Measurements from ENCODE around the gene CD4. TPM values are rescaled to one million over a fixed set of nuclear protein-coding genes. Genes with fewer than 3 reads are reported as not detected.
A peak's percentile ranks its signal among the peaks of the same experiment; 100 is the strongest.

CD4 gene
- total RNA-seq, 2 donors from 2014 or later: 6.2 to 13.4 TPM

- Histone ChIP-seq H3K36me3 (no peaks in the 10 kb centered on the region), H3K27me3 (no peaks in the 10 kb centered on the region), H3K9ac (ENCODE audit: low read depth in 2 of 2, low read length in 2 of 2) (peak within 1 kb of the TSS in 1 of 2 donors; percentile 24), H3K4me3 (no peak within 1 kb of the TSS), H3K4me1 (no peaks in the 10 kb centered on the region), H3K27ac (no peak within 1 kb of the TSS), H3K9me3 (no peaks in the 10 kb centered on the region)
- DNase-seq: no peak
- no peak for TF ChIP-seq CTCF (IDR thresholded peaks at IDR 0.05)
- intact Hi-C loops (cut with DNase I): no loop called here
These were observed 51.6 kb downstream of the CD4 start, which contains the start of gene GNB3 for GRCh38 chr12:6840761-6841515. Gene GNB3 (plus strand): TSS chr12:6840925. CDS start chr12:6841288, 363 bp downstream.

GRCh38 chr12:6842075-6842474, 52.7 kb downstream of the CD4 start:
- intact Hi-C loops (cut with DNase I): no loop called here
- Histone ChIP-seq H3K36me3 (no peaks in the 10 kb centered on the region), H3K27ac (no peak overlapping the region), H3K9me3 (no peaks in the 10 kb centered on the region), H3K9ac (ENCODE audit: low read depth in 2 of 2, low read length in 2 of 2) (no peak overlapping the region), H3K4me3 (no peak overlapping the region), H3K27me3 (no peaks in the 10 kb centered on the region), H3K4me1 (no peaks in the 10 kb centered on the region)
- DNase-seq: no peak
- no peak for TF ChIP-seq CTCF (IDR thresholded peaks at IDR 0.05)

GRCh38 chr12:6843118-6843902, 54.0 kb downstream of the CD4 start:
- no peak for DNase-seq
- Histone ChIP-seq H3K4me1 (no peaks in the 10 kb centered on the region), H3K4me3 (no peak overlapping the region), H3K36me3 (no peaks in the 10 kb centered on the region), H3K27ac (no peak overlapping the region), H3K9ac (ENCODE audit: low read depth in 2 of 2, low read length in 2 of 2) (no peak overlapping the region), H3K9me3 (no peaks in the 10 kb centered on the region), H3K27me3 (no peaks in the 10 kb centered on the region)
- TF ChIP-seq CTCF (IDR thresholded peaks at IDR 0.05): no peak
- intact Hi-C loops (cut with DNase I): no loop called here

- Histone ChIP-seq H3K9ac (ENCODE audit: low read depth in 2 of 2, low read length in 2 of 2) (no peak overlapping the region), H3K9me3 (no peaks in the 10 kb centered on the region), H3K27me3 (no peaks in the 10 kb centered on the region), H3K4me1 (peaks cover 3% of the 10 kb centered on the region), H3K36me3 (no peaks in the 10 kb centered on the region), H3K4me3 (no peak overlapping the region), H3K27ac (no peak overlapping the region)
- intact Hi-C loops (cut with DNase I): no loop called here
- TF ChIP-seq CTCF (IDR thresholded peaks at IDR 0.05): no peak
- DNase-seq: no peak
These were observed 56.1 kb downstream of the CD4 start for GRCh38 chr12:6845395-6845794.

- Histone ChIP-seq H3K9me3 (no peaks in the 10 kb centered on the region), H3K4me1 (peaks cover 3% of the 10 kb centered on the region), H3K4me3 (no peak overlapping the region), H3K36me3 (no peaks in the 10 kb centered on the region), H3K27ac (no peak overlapping the region), H3K27me3 (no peaks in the 10 kb centered on the region), H3K9ac (ENCODE audit: low read depth in 2 of 2, low read length in 2 of 2) (no peak overlapping the region)
- TF ChIP-seq CTCF (IDR thresholded peaks at IDR 0.05): no peak
- no peak for DNase-seq
- intact Hi-C loops (cut with DNase I): no loop called here
These were observed 57.1 kb downstream of the CD4 start for GRCh38 chr12:6846316-6846869.
